HEK293 (cell line): ENCODE data around the gene PARD3.

Source experiments
- CTCF ChIP-seq: fragments of 450-650 bp; formaldehyde crosslinking; IDR thresholded peaks from 2 replicates; pipeline ENCODE4 v1.5.1; 2016; ENCODE audit warnings: missing biosample characterization, missing genetic modification characterization
- ZNF221 ChIP-seq: fragments of 450-650 bp; formaldehyde crosslinking; IDR thresholded peaks from 2 replicates; pipeline ENCODE4 v1.5.1; 2017; ENCODE audit warnings: missing biosample characterization, missing genetic modification characterization, borderline replicate concordance
- ZNF239 ChIP-seq: fragments of 450-650 bp; formaldehyde crosslinking; IDR thresholded peaks from 2 replicates; pipeline ENCODE4 v1.5.1; 2016; ENCODE audit warnings: missing biosample characterization, missing genetic modification characterization
- ZNF341 ChIP-seq: fragments of 450-650 bp; formaldehyde crosslinking; IDR thresholded peaks from 2 replicates; pipeline ENCODE4; 2016; ENCODE audit warnings: low read depth, missing biosample characterization, missing genetic modification characterization
- ZNF747 ChIP-seq: fragments of 450-650 bp; formaldehyde crosslinking; IDR thresholded peaks from 2 replicates; pipeline ENCODE4 v1.5.1; 2016; ENCODE audit warnings: missing biosample characterization, missing genetic modification characterization

GRCh38 chr10:34775044-34775637 lies 40.0 kb downstream of the PARD3 start:
- no peak for TF ChIP-seq CTCF (tag by site-specific recombination)
- TF ChIP-seq ZNF221 (tag by site-specific recombination): no peak
- TF ChIP-seq ZNF341 (tag by site-specific recombination): no peak
- TF ChIP-seq ZNF239 (tag by site-specific recombination): no peak
- no peak for TF ChIP-seq ZNF747 (tag by site-specific recombination)
